HepG2 (cell line): ENCODE measurements around the gene SERTAD3. TPM values are rescaled to one million over a fixed set of nuclear protein-coding genes. Genes with fewer than 3 reads are reported as not detected.
A peak's percentile ranks its signal among the peaks of the same experiment; 100 is the strongest.

ENCODE experiments used
- ADNP ChIP-seq: sonication (generic); formaldehyde crosslinking; IDR thresholded peaks from 2 replicates; pipeline ENCODE4 v1.4.0; 2020; ENCODE audit warnings: missing genetic modification reagents
- EHMT2 ChIP-seq: fragments of 200-600 bp; sonication (generic); IDR thresholded peaks from 2 replicates; pipeline ENCODE4 v1.7.0; 2017; ENCODE audit warnings: antibody characterized with exemption, low read depth, low read length, borderline replicate concordance
- FOXP4 ChIP-seq: sonication (generic); formaldehyde crosslinking; IDR thresholded peaks from 2 replicates; pipeline ENCODE4 v1.4.0; 2020; ENCODE audit warnings: missing genetic modification reagents
- IRF1 ChIP-seq: sonication (generic); formaldehyde crosslinking; IDR thresholded peaks from 2 replicates; pipeline ENCODE4 v1.4.0; 2020; ENCODE audit warnings: low read depth, mild to moderate bottlenecking, missing genetic modification reagents
- KDM2A ChIP-seq: sonication (generic); formaldehyde crosslinking; IDR thresholded peaks from 2 replicates; pipeline ENCODE4 v1.4.0; 2020; ENCODE audit warnings: low read depth, missing genetic modification reagents, borderline replicate concordance
- KDM3A ChIP-seq: IDR thresholded peaks from 2 replicates; pipeline ENCODE4 v1.6.1; 2018; ENCODE audit warnings: low read depth, missing compliant biosample characterization
- MAF1 ChIP-seq: sonication (generic); formaldehyde crosslinking; IDR thresholded peaks from 2 replicates; pipeline ENCODE4 v1.5.0; 2020; ENCODE audit warnings: missing genetic modification reagents, borderline replicate concordance
- NCOA5 ChIP-seq: sonication (generic); formaldehyde crosslinking; IDR thresholded peaks from 2 replicates; pipeline ENCODE4 v1.4.0; 2020; ENCODE audit warnings: missing genetic modification reagents
- PAWR ChIP-seq: sonication (generic); formaldehyde crosslinking; IDR thresholded peaks from 2 replicates; pipeline ENCODE4 v1.4.0; 2020; ENCODE audit warnings: missing genetic modification reagents, mild to moderate bottlenecking, borderline replicate concordance
- PHF21A ChIP-seq: sonication (generic); formaldehyde crosslinking; IDR thresholded peaks from 2 replicates; pipeline ENCODE4 v1.5.0; 2020; ENCODE audit warnings: mild to moderate bottlenecking, missing genetic modification reagents
- SETDB1 ChIP-seq: sonication (generic); formaldehyde crosslinking; IDR thresholded peaks from 2 replicates; pipeline ENCODE4 v1.5.1; 2020; ENCODE audit warnings: missing genetic modification reagents, mild to moderate bottlenecking, borderline replicate concordance
- TBX3 ChIP-seq: fragments of 450-650 bp; IDR thresholded peaks from 2 replicates; pipeline ENCODE4 v1.6.1; 2017; ENCODE audit warnings: antibody characterized with exemption, mild to moderate bottlenecking, inconsistent platforms, borderline replicate concordance
- ZNF207 ChIP-seq: fragments of 450-650 bp; IDR thresholded peaks from 2 replicates; pipeline ENCODE4 v1.6.1; 2016; ENCODE audit warnings: antibody characterized with exemption, borderline replicate concordance
- ZNF556 ChIP-seq: sonication (generic); formaldehyde crosslinking; IDR thresholded peaks from 2 replicates; pipeline ENCODE4 v1.4.0; 2020; ENCODE audit warnings: mild to moderate bottlenecking, missing genetic modification reagents, borderline replicate concordance
- ZNF563 ChIP-seq: sonication (generic); formaldehyde crosslinking; IDR thresholded peaks from 2 replicates; pipeline ENCODE4 v1.8.0; 2022; ENCODE audit warnings: mild to moderate bottlenecking, moderate library complexity, missing genetic modification reagents
- ZNF670 ChIP-seq: sonication (generic); formaldehyde crosslinking; IDR thresholded peaks from 2 replicates; pipeline ENCODE4 v1.8.0; 2022; ENCODE audit warnings: mild to moderate bottlenecking, missing genetic modification reagents, borderline replicate concordance
- ZNF839 ChIP-seq: sonication (generic); formaldehyde crosslinking; IDR thresholded peaks from 2 replicates; pipeline ENCODE4 v1.4.0; 2020; ENCODE audit warnings: missing genetic modification reagents, mild to moderate bottlenecking, borderline replicate concordance
- polyA plus RNA-seq, 8 experiments: library from polyadenylated mRNA; depleted of rRNA in 3 of 8; stranded (reverse) in 7 of 8; unstranded in 1 of 8; fragments of >200 nt; fragmentation: Illumina TruSeq in 4 of 8; extraction: Trizol in 4 of 8; gene quantifications; 2 replicates each; pipeline versions ENCODE4 v1.2.1 to v1.2.3, GENCODE V29; 2011 to 2016; ENCODE audit warnings: low read depth in 4 of 8, missing spikeins in 1 of 8, mixed read lengths in 1 of 8; ENCODE audit not compliant: insufficient read depth in 1 of 8
- total RNA-seq, 5 experiments: library from RNA; depleted of rRNA; stranded (reverse); fragments of >200 nt; fragmentation: Illumina TruSeq; extraction: Trizol; gene quantifications; 2 replicates each; pipeline ENCODE4 v1.2.3, GENCODE V29; 2016; ENCODE audit warnings: low read depth in 1 of 5
- TF ChIP-seq, protein P1 (sequence below): sonication (generic); formaldehyde crosslinking; IDR thresholded peaks from 2 replicates; pipeline ENCODE4 v1.4.0; 2020; ENCODE audit warnings: missing genetic modification reagents
- TF ChIP-seq, protein P2 (sequence below): sonication (generic); formaldehyde crosslinking; IDR thresholded peaks from 2 replicates; pipeline ENCODE4 v1.5.0; 2020; ENCODE audit warnings: mild to moderate bottlenecking, missing genetic modification reagents

The SERTAD3 gene
- total and polyA plus RNA-seq, 2 of the 13 experiments (the other 11 are each of a cell fraction or from before 2014, with no cell fraction given): 9.6 to 16.9 TPM

DNA sequence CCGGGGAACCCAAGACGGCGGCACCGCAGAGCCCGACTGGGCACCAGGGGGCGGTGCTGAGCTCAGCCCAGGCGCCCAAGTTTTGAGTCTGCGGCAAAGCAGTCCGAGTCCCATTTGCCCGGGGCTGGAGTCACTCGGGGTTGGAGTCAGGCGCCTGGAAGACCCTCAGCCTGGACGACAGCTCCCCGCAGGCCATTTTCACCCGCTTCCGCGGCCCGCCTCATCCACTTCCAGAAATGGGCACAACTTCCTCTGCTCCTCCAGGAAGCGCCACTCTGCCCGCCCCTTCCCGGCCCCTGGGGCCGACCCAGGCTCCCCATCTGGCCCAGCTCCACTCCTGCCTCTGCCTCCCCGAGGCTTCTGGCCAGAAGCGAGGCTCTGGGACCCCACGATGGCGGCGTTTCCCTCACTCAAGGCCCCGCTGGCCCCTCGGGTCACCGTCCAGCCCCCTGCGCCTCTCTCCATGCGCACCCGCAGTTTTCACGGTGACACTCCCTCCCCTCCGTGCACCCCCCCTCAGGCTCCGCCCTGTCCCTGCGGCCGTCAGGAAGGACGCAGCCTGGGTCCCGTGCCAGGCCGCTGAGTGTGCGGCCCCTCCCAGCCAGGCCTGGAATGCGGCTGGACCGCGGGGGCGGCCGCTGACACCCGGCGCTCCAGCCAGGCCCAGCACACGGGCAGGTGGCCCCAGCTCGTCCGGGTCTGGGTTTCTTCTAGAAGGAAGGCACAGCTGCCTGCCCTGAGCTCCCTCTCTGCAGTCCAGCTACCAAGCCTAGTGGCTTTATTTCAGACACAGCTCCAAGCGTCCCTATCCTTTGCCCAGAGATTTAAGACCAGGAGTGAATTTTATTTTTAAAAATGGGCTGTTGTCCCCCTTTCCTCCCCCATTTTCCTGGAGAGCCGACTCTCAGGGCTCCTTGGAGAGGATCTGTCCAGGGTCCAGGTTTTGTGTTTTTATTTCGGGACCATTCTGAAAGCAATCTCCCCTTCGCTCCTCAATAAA is 23.1 kb downstream of the SERTAD3 start (continued):
- TF ChIP-seq ZNF556 (CRISPR knock-in tag) (peak; percentile 45; the same call in 1 of the 2 replicates), ZNF207 (no peak), KDM3A (CRISPR knock-in tag) (peak; percentile 31; the same call in 1 of the 2 replicates), ZNF670 (CRISPR knock-in tag) (peak; percentile 89), TBX3 (peak; percentile 46; the same call in 1 of the 2 replicates), KDM2A (CRISPR knock-in tag) (peak; percentile 89), PHF21A (CRISPR knock-in tag) (peak; percentile 87), SETDB1 (CRISPR knock-in tag) (no peak), NCOA5 (CRISPR knock-in tag) (no peak), ADNP (CRISPR knock-in tag) (peak; percentile 48; the same call in 1 of the 2 replicates), ZNF563 (CRISPR knock-in tag) (peak; percentile 77), EHMT2 (no peak), PAWR (CRISPR knock-in tag) (no peak), MAF1 (CRISPR knock-in tag) (no peak), IRF1 (CRISPR knock-in tag) (no peak), ZNF839 (CRISPR knock-in tag) (no peak; the same call in 1 of the 2 replicates), FOXP4 (CRISPR knock-in tag) (peak; percentile 53; the same call in 1 of the 2 replicates)
- TF ChIP-seq, protein P1, sequence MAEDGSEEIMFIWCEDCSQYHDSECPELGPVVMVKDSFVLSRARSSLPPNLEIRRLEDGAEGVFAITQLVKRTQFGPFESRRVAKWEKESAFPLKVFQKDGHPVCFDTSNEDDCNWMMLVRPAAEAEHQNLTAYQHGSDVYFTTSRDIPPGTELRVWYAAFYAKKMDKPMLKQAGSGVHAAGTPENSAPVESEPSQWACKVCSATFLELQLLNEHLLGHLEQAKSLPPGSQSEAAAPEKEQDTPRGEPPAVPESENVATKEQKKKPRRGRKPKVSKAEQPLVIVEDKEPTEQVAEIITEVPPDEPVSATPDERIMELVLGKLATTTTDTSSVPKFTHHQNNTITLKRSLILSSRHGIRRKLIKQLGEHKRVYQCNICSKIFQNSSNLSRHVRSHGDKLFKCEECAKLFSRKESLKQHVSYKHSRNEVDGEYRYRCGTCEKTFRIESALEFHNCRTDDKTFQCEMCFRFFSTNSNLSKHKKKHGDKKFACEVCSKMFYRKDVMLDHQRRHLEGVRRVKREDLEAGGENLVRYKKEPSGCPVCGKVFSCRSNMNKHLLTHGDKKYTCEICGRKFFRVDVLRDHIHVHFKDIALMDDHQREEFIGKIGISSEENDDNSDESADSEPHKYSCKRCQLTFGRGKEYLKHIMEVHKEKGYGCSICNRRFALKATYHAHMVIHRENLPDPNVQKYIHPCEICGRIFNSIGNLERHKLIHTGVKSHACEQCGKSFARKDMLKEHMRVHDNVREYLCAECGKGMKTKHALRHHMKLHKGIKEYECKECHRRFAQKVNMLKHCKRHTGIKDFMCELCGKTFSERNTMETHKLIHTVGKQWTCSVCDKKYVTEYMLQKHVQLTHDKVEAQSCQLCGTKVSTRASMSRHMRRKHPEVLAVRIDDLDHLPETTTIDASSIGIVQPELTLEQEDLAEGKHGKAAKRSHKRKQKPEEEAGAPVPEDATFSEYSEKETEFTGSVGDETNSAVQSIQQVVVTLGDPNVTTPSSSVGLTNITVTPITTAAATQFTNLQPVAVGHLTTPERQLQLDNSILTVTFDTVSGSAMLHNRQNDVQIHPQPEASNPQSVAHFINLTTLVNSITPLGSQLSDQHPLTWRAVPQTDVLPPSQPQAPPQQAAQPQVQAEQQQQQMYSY (CRISPR knock-in tag): peak; percentile 58; the same call in 1 of the 2 replicates
- TF ChIP-seq, protein P2, sequence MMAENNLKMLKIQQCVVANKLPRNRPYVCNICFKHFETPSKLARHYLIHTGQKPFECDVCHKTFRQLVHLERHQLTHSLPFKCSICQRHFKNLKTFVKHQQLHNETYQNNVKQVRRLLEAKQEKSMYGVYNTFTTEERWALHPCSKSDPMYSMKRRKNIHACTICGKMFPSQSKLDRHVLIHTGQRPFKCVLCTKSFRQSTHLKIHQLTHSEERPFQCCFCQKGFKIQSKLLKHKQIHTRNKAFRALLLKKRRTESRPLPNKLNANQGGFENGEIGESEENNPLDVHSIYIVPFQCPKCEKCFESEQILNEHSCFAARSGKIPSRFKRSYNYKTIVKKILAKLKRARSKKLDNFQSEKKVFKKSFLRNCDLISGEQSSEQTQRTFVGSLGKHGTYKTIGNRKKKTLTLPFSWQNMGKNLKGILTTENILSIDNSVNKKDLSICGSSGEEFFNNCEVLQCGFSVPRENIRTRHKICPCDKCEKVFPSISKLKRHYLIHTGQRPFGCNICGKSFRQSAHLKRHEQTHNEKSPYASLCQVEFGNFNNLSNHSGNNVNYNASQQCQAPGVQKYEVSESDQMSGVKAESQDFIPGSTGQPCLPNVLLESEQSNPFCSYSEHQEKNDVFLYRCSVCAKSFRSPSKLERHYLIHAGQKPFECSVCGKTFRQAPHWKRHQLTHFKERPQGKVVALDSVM (CRISPR knock-in tag): peak; percentile 49
